Vagina (tissue), 2 donors: ENCODE measurements around the gene NDUFV3. TPM values are rescaled to one million over a fixed set of nuclear protein-coding genes. Genes with fewer than 3 reads are reported as not detected.

Experiments
- DNase-seq, 2 donors: peaks; one replicate each; pipeline ENCODE4 v3.0.0-alpha.2; 2017; ENCODE audit errors: extremely low spot score in 2 of 2
- H3K27ac ChIP-seq: fragments of 200-600 bp; sonication (generic); one replicate; pipeline ENCODE4 v1.5.1; 2019
- H3K27me3 ChIP-seq: fragments of 200-600 bp; sonication (generic); one replicate; pipeline ENCODE4 v1.5.1; 2019
- H3K36me3 ChIP-seq, 2 donors: fragments of 200-600 bp; sonication (generic); one replicate each; pipeline ENCODE4 v1.5.1; 2017 to 2019
- H3K4me1 ChIP-seq: fragments of 200-600 bp; sonication (generic); one replicate; pipeline ENCODE4 v1.5.1; 2019
- H3K4me3 ChIP-seq, 2 donors: fragments of 200-600 bp; sonication (generic); 1 replicate in 1 of 2; 2 replicates in 1 of 2; pipeline ENCODE4 v1.5.1; 2016 to 2019
- H3K9me3 ChIP-seq: fragments of 200-600 bp; sonication (generic); one replicate; pipeline ENCODE4 v1.5.1; 2019
- CTCF ChIP-seq, 3 experiments: fragments of 450-650 bp in 2 of 3; fragments of 200-600 bp in 1 of 3; sonication (generic) in 1 of 3; IDR thresholded peaks; one replicate each; pipeline ENCODE4 v1.5.1; 2017 to 2019; ENCODE audit warnings: antibody characterized with exemption in 3 of 3, mild to moderate bottlenecking in 2 of 3, moderate library complexity in 2 of 3
- POLR2A ChIP-seq, 2 donors: fragments of 450-650 bp; IDR thresholded peaks; one replicate each; pipeline ENCODE4 v1.6.1; 2017; ENCODE audit warnings: antibody characterized with exemption in 2 of 2, mild to moderate bottlenecking in 2 of 2, moderate library complexity in 2 of 2
- POLR2AphosphoS5 ChIP-seq, 2 donors: sonication (generic); formaldehyde crosslinking; IDR thresholded peaks; one replicate each; pipeline ENCODE4 v1.9.0; 2017; ENCODE audit warnings: antibody characterized with exemption in 2 of 2, mild to moderate bottlenecking in 2 of 2, low read depth in 1 of 2; ENCODE audit not compliant: insufficient read depth in 1 of 2
- intact Hi-C: fragments of 100-400 bp; cut with DNase I; formaldehyde crosslinking; loops from one replicate; pipeline ENCODE4 v1.15.1; 2023
- total RNA-seq: library from RNA; depleted of rRNA; stranded (reverse); fragments of >200 nt; gene quantifications from one replicate; pipeline ENCODE4 v1.2.3, GENCODE V29; 2016

The NDUFV3 gene
- total RNA-seq, 1 donor from 2014 or later = 48.4 TPM

- Histone ChIP-seq H3K27me3 (no peaks in the 10 kb centered on the region), H3K36me3 (peaks cover 0 to 30% of the 10 kb centered on the region in 2 donors), H3K4me3 (no peak overlapping the region), H3K27ac (no peak overlapping the region), H3K9me3 (no peaks in the 10 kb centered on the region), H3K4me1 (no peaks in the 10 kb centered on the region)
- no peak for TF ChIP-seq POLR2A (IDR thresholded peaks at IDR 0.05)
- TF ChIP-seq POLR2AphosphoS5 (IDR thresholded peaks at IDR 0.05; ENCODE audit: insufficient read depth in 1 of 2, low read depth in 1 of 2) = no peak
- no peak for TF ChIP-seq CTCF (IDR thresholded peaks at IDR 0.05)
- DNase-seq = no peak
- intact Hi-C loops = no loop called here
Measured at GRCh38 chr21:42913476-42913875, 20.4 kb downstream of the NDUFV3 start.

DNA sequence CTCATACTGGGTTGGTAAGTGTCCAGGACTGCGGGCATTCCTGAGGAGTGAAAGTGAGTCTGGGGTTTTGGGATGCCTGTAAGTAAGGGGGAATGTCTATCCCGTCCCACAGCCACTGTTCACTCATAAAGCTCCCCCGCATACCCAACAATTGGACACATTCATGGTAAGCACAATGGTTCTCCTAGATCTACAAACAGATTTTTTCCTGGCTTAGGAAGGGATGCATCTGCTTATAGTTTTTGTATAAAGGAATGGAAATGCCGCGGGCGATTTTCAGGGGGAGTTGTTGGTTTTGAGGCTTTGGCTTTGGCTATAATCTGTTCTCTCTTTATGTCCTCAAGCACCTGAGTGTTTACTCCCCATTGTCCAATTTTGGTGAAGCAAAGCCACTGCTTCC, 25.2 kb downstream of the NDUFV3 start:
- intact Hi-C loops = no loop called here
- no peaks in the 10 kb centered on the region for H3K9me3 ChIP-seq
- no peak overlapping the region for H3K27ac ChIP-seq
- H3K27me3 ChIP-seq = no peaks in the 10 kb centered on the region
- H3K36me3 ChIP-seq = no peaks in the 10 kb centered on the region
- no peak overlapping the region for H3K4me3 ChIP-seq
- H3K4me1 ChIP-seq = no peaks in the 10 kb centered on the region
- TF ChIP-seq POLR2A (IDR thresholded peaks at IDR 0.05) = no peak
- no peak for TF ChIP-seq CTCF (IDR thresholded peaks at IDR 0.05)
- no peak for TF ChIP-seq POLR2AphosphoS5 (IDR thresholded peaks at IDR 0.05; ENCODE audit: insufficient read depth in 1 of 2, low read depth in 1 of 2)
- DNase-seq = no peak

DNA sequence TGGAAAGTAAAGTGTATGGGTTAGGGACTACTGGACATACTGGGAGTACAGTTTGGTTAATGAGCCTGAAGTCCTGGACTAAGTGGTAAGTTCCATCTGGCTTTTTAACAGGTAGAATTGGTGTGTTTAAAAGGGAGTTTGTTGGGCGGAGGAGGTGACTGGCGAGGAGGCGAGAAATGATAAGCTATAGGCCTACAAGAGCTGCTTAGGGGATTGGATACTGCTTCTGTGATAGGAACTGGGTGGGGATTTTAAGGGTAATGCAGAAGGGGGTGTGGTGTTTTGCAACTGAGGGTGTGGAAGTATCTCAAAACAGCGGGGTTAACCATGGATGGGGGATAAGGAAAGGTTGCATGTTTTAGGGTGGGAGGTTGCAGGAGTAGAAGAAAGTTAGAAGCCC, 28.8 kb downstream of the NDUFV3 start:
- intact Hi-C loops = no loop called here

GRCh38 chr21:42922918-42923317, 29.8 kb downstream of the NDUFV3 start:
- no peak for TF ChIP-seq CTCF (IDR thresholded peaks at IDR 0.05)
- TF ChIP-seq POLR2AphosphoS5 (IDR thresholded peaks at IDR 0.05; ENCODE audit: insufficient read depth in 1 of 2, low read depth in 1 of 2) = no peak
- TF ChIP-seq POLR2A (IDR thresholded peaks at IDR 0.05) = no peak
- intact Hi-C loops = no loop called here
- no peaks in the 10 kb centered on the region for H3K9me3 ChIP-seq

More for the DNA sequence above, 28.8 kb downstream of the NDUFV3 start:
- DNase-seq = no peak
- Histone ChIP-seq H3K27ac (no peak overlapping the region), H3K4me1 (peaks cover 6% of the 10 kb centered on the region), H3K9me3 (no peaks in the 10 kb centered on the region), H3K4me3 (no peak overlapping the region), H3K27me3 (no peaks in the 10 kb centered on the region), H3K36me3 (no peaks in the 10 kb centered on the region)
- TF ChIP-seq CTCF (IDR thresholded peaks at IDR 0.05) = no peak
- TF ChIP-seq POLR2A (IDR thresholded peaks at IDR 0.05) = no peak
- no peak for TF ChIP-seq POLR2AphosphoS5 (IDR thresholded peaks at IDR 0.05; ENCODE audit: insufficient read depth in 1 of 2, low read depth in 1 of 2)

DNA sequence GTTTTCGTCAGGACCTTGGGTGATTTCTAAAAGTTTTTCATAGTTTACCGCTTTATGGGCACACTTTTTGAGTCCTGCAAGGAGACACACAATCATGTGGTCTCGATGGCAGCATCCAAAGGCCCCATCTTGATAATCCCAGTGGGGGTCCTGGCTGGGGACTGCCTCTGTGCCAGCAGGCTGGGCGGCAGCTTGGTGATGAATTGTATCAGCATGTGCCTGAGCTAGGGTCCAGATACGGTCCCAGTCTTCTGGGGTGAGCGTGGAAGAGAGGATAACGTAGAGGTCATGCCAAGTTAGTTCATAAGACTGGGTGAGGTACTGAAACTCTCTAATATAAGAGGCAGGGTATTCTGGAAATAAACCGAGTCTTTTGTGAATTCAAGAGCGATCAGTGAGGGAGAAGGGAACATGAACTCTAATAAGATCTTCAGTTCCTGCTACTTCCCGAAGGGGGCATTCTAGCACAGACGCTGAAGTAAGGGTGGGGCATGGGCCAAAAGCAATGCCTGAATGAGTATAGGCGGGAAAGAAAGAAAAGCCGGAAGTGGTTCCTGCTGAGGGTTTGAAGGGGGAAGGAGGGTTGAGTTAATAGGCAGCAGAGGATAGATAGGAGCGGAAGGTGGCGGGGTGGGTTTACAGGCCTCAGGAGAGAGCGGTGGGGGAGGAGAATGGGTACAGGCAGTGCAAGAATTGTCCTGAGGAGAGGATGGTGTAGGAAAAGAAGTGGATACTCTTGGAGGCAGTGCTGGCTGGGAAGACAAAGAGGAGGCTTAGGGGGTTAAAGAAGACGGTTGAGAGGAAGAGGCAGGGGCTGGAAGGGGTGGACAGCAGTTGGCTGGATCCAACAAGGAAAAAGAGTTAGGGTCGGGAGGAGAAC, 30.7 kb downstream of the NDUFV3 start:
- Histone ChIP-seq H3K27ac (no peak overlapping the region), H3K4me3 (peak overlapping the region; percentile 13 to 26), H3K4me1 (peaks cover 6% of the 10 kb centered on the region), H3K36me3 (no peaks in the 10 kb centered on the region), H3K9me3 (no peaks in the 10 kb centered on the region), H3K27me3 (no peaks in the 10 kb centered on the region)
- TF ChIP-seq POLR2A (IDR thresholded peaks at IDR 0.05) (no peak), POLR2AphosphoS5 (IDR thresholded peaks at IDR 0.05; ENCODE audit: insufficient read depth in 1 of 2, low read depth in 1 of 2) (peak in 1 of 2 donors; percentile 78), CTCF (IDR thresholded peaks at IDR 0.05) (peak; percentile 47 to 75 (median 68))
- DNase-seq = no peak
- intact Hi-C loops = no loop called here

More at GRCh38 chr21:42922918-42923317, 29.8 kb downstream of the NDUFV3 start:
- no peak overlapping the region for H3K27ac ChIP-seq
- no peaks in the 10 kb centered on the region for H3K27me3 ChIP-seq
- H3K4me3 ChIP-seq = no peak overlapping the region
- peaks cover 6% of the 10 kb centered on the region for H3K4me1 ChIP-seq
- DNase-seq = no peak
- no peaks in the 10 kb centered on the region for H3K36me3 ChIP-seq
